ENCODE data around the gene SRCIN1. TPM values are rescaled to one million over a fixed set of nuclear protein-coding genes. Genes with fewer than 3 reads are reported as not detected.
"Not testable (repeated sequence)": the region's sequence is repeated elsewhere in the genome, so short reads cannot be mapped to it uniquely, and the experiment has no call there.

SRCIN1 gene
- total RNA-seq, 1 experiment from 2014 or later: not detected

- DNase-seq (ENCODE audit: low read depth): no peak
Measured at GRCh38 chr17:38507921-38508569, 97.7 kb downstream of the SRCIN1 start.

- no peak for DNase-seq (ENCODE audit: low read depth)
Measured at GRCh38 chr17:38507436-38507835, 98.3 kb downstream of the SRCIN1 start.

GRCh38 chr17:38504216-38504615 lies 101.5 kb downstream of the SRCIN1 start:
- no peak for DNase-seq (ENCODE audit: low read depth)

GRCh38 chr17:38503286-38503913 lies 102.4 kb downstream of the SRCIN1 start:
- not testable (repeated sequence) for DNase-seq (ENCODE audit: low read depth)

- not testable (repeated sequence) for DNase-seq (ENCODE audit: low read depth)
Measured at GRCh38 chr17:38501718-38502117, 104.0 kb downstream of the SRCIN1 start.

GRCh38 chr17:38499230-38499629 lies 106.5 kb downstream of the SRCIN1 start:
- not testable (repeated sequence) for DNase-seq (ENCODE audit: low read depth)

- DNase-seq (ENCODE audit: low read depth): no peak
Measured at GRCh38 chr17:38498353-38498752, 107.4 kb downstream of the SRCIN1 start.

GRCh38 chr17:38497656-38498055 lies 108.1 kb downstream of the SRCIN1 start:
- not testable (repeated sequence) for DNase-seq (ENCODE audit: low read depth)

- DNase-seq (ENCODE audit: low read depth): not testable (repeated sequence)
Measured at GRCh38 chr17:38494152-38494551, 111.6 kb downstream of the SRCIN1 start.

GRCh38 chr17:38492067-38493040 lies 113.4 kb downstream of the SRCIN1 start:
- peak; percentile 77 for DNase-seq (ENCODE audit: low read depth)

- not testable (repeated sequence) for DNase-seq (ENCODE audit: low read depth)
Measured at GRCh38 chr17:38491346-38492066, 114.2 kb downstream of the SRCIN1 start.

GRCh38 chr17:38489774-38490173 lies 116.0 kb downstream of the SRCIN1 start:
- DNase-seq (ENCODE audit: low read depth): not testable (repeated sequence)

- not testable (repeated sequence) for DNase-seq (ENCODE audit: low read depth)
Measured at GRCh38 chr17:38485681-38486298, 120.0 kb downstream of the SRCIN1 start.

GRCh38 chr17:38485146-38485468 lies 120.6 kb downstream of the SRCIN1 start:
- DNase-seq (ENCODE audit: low read depth): no peak

GRCh38 chr17:38484242-38485145 lies 121.3 kb downstream of the SRCIN1 start:
- peak; percentile 69 for DNase-seq (ENCODE audit: low read depth)

- DNase-seq (ENCODE audit: low read depth): not testable (repeated sequence)
Measured at GRCh38 chr17:38482700-38483043, 123.1 kb downstream of the SRCIN1 start.

GRCh38 chr17:38482039-38482699 lies 123.6 kb downstream of the SRCIN1 start:
- DNase-seq (ENCODE audit: low read depth): not testable (repeated sequence)

Measured in M059J (cell line).